ENCODE results near the gene TIAM2.

DNA sequence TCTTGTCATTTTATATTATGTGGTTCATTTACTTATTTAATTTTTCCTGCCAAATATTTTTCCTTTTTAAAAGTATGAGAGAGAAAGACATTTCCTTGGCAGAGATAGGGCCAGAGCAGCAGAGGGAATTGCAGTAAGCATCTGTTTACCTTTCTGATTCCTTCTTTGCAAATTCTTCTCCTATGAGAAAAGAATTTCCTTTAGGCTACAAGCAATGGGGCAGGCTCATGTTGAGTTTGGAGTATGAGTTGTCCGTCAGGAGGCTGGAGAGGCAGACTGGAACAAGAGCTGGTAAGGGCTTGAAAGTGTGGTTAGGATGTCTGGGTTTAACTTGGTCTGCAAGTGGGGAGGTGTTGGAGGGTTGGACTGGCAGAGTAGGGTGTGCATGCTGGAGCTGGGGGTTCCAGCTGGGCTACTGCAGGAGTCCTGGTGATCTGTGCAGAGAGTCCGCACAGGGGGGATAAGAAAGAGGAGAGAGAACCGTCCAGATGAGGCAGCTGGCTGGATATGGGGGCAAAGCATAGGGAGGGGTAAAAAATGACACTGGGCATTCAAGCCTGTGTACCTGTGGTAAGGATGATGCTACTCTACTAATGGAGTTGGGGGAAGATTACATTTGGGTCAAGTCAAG lies 19.7 kb downstream of the TIAM2 start:
- no peak for TF ChIP-seq POLR2A (IDR thresholded peaks at IDR 0.05)
- TF ChIP-seq, protein P1, sequence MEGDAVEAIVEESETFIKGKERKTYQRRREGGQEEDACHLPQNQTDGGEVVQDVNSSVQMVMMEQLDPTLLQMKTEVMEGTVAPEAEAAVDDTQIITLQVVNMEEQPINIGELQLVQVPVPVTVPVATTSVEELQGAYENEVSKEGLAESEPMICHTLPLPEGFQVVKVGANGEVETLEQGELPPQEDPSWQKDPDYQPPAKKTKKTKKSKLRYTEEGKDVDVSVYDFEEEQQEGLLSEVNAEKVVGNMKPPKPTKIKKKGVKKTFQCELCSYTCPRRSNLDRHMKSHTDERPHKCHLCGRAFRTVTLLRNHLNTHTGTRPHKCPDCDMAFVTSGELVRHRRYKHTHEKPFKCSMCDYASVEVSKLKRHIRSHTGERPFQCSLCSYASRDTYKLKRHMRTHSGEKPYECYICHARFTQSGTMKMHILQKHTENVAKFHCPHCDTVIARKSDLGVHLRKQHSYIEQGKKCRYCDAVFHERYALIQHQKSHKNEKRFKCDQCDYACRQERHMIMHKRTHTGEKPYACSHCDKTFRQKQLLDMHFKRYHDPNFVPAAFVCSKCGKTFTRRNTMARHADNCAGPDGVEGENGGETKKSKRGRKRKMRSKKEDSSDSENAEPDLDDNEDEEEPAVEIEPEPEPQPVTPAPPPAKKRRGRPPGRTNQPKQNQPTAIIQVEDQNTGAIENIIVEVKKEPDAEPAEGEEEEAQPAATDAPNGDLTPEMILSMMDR (IDR thresholded peaks at IDR 0.05 in 8 of 11, conservative IDR thresholded peaks at IDR 0.05 in 3 of 11): no peak
- TF ChIP-seq POLR2AphosphoS5 (IDR thresholded peaks at IDR 0.05): no peak

Measured in spleen (tissue), 7 donors.